OCI-LY1 (cell line): ENCODE results near the gene CCDC91.

Source experiments
- H2AFZ ChIP-seq: fragments of 200-600 bp; sonication (generic), shearing (Covaris generic); 2 replicates; pipeline ENCODE4 v1.6.0; 2014; ENCODE audit warnings: antibody characterized with exemption, mild to moderate bottlenecking, low read length
- H3F3A ChIP-seq: fragments of 200-600 bp; sonication (generic), shearing (Covaris generic); 2 replicates; pipeline ENCODE4 v1.6.0; 2014; ENCODE audit warnings: mild to moderate bottlenecking, antibody characterized with exemption, low read length, moderate library complexity; ENCODE audit not compliant: insufficient read depth
- H3K27ac ChIP-seq: fragments of 200-600 bp; sonication (generic); 2 replicates; pipeline ENCODE4 v1.5.1; 2014; ENCODE audit warnings: low read length, mixed run types, mild to moderate bottlenecking, low read depth; ENCODE audit not compliant: poor library complexity, severe bottlenecking
- H3K27me3 ChIP-seq: fragments of 200-600 bp; sonication (generic); 2 replicates; pipeline ENCODE4 v1.6.0; 2014; ENCODE audit warnings: antibody characterized with exemption, mild to moderate bottlenecking, low read length, moderate library complexity; ENCODE audit not compliant: insufficient read depth
- H3K36me3 ChIP-seq: fragments of 200-600 bp; sonication (generic); 2 replicates; pipeline ENCODE4 v1.6.1; 2014; ENCODE audit warnings: mild to moderate bottlenecking, antibody characterized with exemption, low read length, moderate library complexity, mixed read lengths; ENCODE audit not compliant: insufficient read depth
- H3K4me1 ChIP-seq: fragments of 200-600 bp; sonication (generic); 2 replicates; pipeline ENCODE4 v1.5.1; 2014; ENCODE audit warnings: mild to moderate bottlenecking, low read length, moderate library complexity; ENCODE audit not compliant: insufficient read depth, severe bottlenecking
- H3K4me2 ChIP-seq: fragments of 200-600 bp; sonication (generic), shearing (Covaris generic); 2 replicates; pipeline ENCODE4 v1.6.1; 2014; ENCODE audit warnings: low read length
- H3K4me3 ChIP-seq: fragments of 200-600 bp; sonication (generic); 2 replicates; pipeline ENCODE4 v1.5.1; 2014; ENCODE audit warnings: low read length, low read depth, mild to moderate bottlenecking, mixed read lengths; ENCODE audit not compliant: poor library complexity, severe bottlenecking
- H3K79me2 ChIP-seq: fragments of 200-600 bp; shearing (Covaris generic); 2 replicates; pipeline ENCODE4 v1.6.1; 2016; ENCODE audit warnings: mixed run types, low read length, mixed read lengths; ENCODE audit not compliant: insufficient read depth
- H3K9ac ChIP-seq: fragments of 200-600 bp; sonication (generic), shearing (Covaris generic); 2 replicates; pipeline ENCODE4 v1.6.1; 2014; ENCODE audit warnings: mild to moderate bottlenecking, low read length, mixed read lengths
- H3K9me2 ChIP-seq: fragments of 200-600 bp; sonication (generic), shearing (Covaris generic); 2 replicates; pipeline ENCODE4 v1.6.1; 2014; ENCODE audit warnings: low read depth, mild to moderate bottlenecking, low read length, mixed read lengths
- H3K9me3 ChIP-seq: fragments of 200-600 bp; shearing (Covaris generic); 2 replicates; pipeline ENCODE4 v1.6.1; 2014; ENCODE audit warnings: low read length, mixed read lengths
- H4K20me1 ChIP-seq: fragments of 200-600 bp; sonication (generic), shearing (Covaris generic); 2 replicates; pipeline ENCODE4 v1.6.0; 2016; ENCODE audit warnings: mild to moderate bottlenecking, low read length; ENCODE audit not compliant: insufficient read depth
- CTCF ChIP-seq: fragments of 200-600 bp; sonication (generic), shearing (Covaris generic); IDR thresholded peaks from 2 replicates; pipeline ENCODE4 v1.5.1; 2017; ENCODE audit warnings: mild to moderate bottlenecking, antibody characterized with exemption, low read length, moderate library complexity, mixed read lengths
- EZH2 ChIP-seq: fragments of 200-600 bp; sonication (generic), shearing (Covaris generic); IDR thresholded peaks from 2 replicates; pipeline ENCODE4 v1.8.0; 2017; ENCODE audit warnings: borderline replicate concordance, mixed run types, mild to moderate bottlenecking, antibody characterized with exemption, low read length, moderate library complexity, mixed read lengths

CCDC91 gene

GRCh38 chr12:28303192-28303591 is 112.9 kb downstream of the CCDC91 start:
- Histone ChIP-seq H2AFZ (no peak overlapping the region), H3K36me3 (peaks cover 17% of the 10 kb centered on the region), H3K4me1 (no peaks in the 10 kb centered on the region), H3K4me2 (no peak overlapping the region), H3K27me3 (no peaks in the 10 kb centered on the region), H3K9me2 (no peaks in the 10 kb centered on the region; the same call in 1 of the 2 replicates), H3K79me2 (no peaks in the 10 kb centered on the region), H3K4me3 (no peak overlapping the region), H4K20me1 (no peaks in the 10 kb centered on the region), H3K27ac (no peak overlapping the region), H3F3A (no peaks in the 10 kb centered on the region; the same call in 1 of the 2 replicates), H3K9ac (no peak overlapping the region), H3K9me3 (no peaks in the 10 kb centered on the region)
- no peak for TF ChIP-seq CTCF
- no peak for TF ChIP-seq EZH2

DNA sequence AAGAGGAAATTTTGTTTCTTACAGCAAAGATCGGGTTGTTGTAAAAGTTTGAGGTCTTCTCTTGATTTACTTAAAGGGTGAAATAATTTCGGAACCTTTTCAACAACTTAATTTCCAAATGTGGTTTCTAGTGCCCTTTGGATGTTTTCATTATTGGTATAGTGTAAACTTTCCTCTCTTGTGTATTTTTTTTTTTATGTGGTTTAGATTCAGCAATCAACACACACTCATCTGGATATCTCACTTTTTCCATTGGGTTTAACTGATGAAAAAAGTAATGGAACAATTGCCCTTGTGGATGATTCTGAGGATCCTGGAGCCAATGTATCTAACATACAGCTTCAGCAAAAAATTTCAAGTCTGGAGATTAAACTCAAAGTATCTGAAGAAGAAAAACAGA is 116.3 kb downstream of the CCDC91 start:
- H3K27ac ChIP-seq = no peak overlapping the region
- no peaks in the 10 kb centered on the region for H3K4me1 ChIP-seq
- H3K4me3 ChIP-seq = no peak overlapping the region
- H3F3A ChIP-seq = no peaks in the 10 kb centered on the region
- H3K27me3 ChIP-seq = no peaks in the 10 kb centered on the region
- H3K4me2 ChIP-seq = no peak overlapping the region
- H4K20me1 ChIP-seq = no peaks in the 10 kb centered on the region
- no peaks in the 10 kb centered on the region for H3K79me2 ChIP-seq
- TF ChIP-seq EZH2 = no peak
- no peak for TF ChIP-seq CTCF
- H3K9me2 ChIP-seq = no peaks in the 10 kb centered on the region; the same call in 1 of the 2 replicates
- H3K9ac ChIP-seq = no peak overlapping the region
- peaks cover 25% of the 10 kb centered on the region for H3K36me3 ChIP-seq
- H2AFZ ChIP-seq = no peak overlapping the region
- H3K9me3 ChIP-seq = no peaks in the 10 kb centered on the region

GRCh38 chr12:28308891-28309290 is 118.6 kb downstream of the CCDC91 start:
- H3K27ac ChIP-seq = no peak overlapping the region
- H3K79me2 ChIP-seq = no peaks in the 10 kb centered on the region
- no peaks in the 10 kb centered on the region for H3K9me2 ChIP-seq

More at GRCh38 chr12:28308891-28309290, 118.6 kb downstream of the CCDC91 start:
- Histone ChIP-seq H3K9ac (no peak overlapping the region), H3K4me3 (no peak overlapping the region), H3F3A (no peaks in the 10 kb centered on the region), H2AFZ (no peak overlapping the region), H4K20me1 (no peaks in the 10 kb centered on the region), H3K4me2 (no peak overlapping the region), H3K27me3 (no peaks in the 10 kb centered on the region), H3K9me3 (no peaks in the 10 kb centered on the region), H3K36me3 (peaks cover 25% of the 10 kb centered on the region), H3K4me1 (no peaks in the 10 kb centered on the region)
- no peak for TF ChIP-seq EZH2
- no peak for TF ChIP-seq CTCF
